NT2/D1 (cell line): ENCODE measurements around the gene CPEB4.

ENCODE experiments used
- DNase-seq: peaks from one replicate; pipeline ENCODE4 v3.0.0-alpha.2; 2011; ENCODE audit warnings: low read depth, low spot score
- H3K27me3 ChIP-seq: 2 replicates; pipeline ENCODE4 v1.6.0; 2011; ENCODE audit warnings: mild to moderate bottlenecking; ENCODE audit not compliant: insufficient read length, insufficient read depth
- H3K36me3 ChIP-seq: 2 replicates; pipeline ENCODE4 v1.6.1; 2011; ENCODE audit warnings: mild to moderate bottlenecking, low read length, mixed read lengths; ENCODE audit not compliant: insufficient read depth, insufficient read length
- H3K4me1 ChIP-seq: 2 replicates; pipeline ENCODE4 v1.5.1; 2011; ENCODE audit not compliant: insufficient read depth, insufficient read length
- H3K4me3 ChIP-seq: 2 replicates; pipeline ENCODE4 v1.5.1; 2011; ENCODE audit warnings: low read depth; ENCODE audit not compliant: insufficient read length
- H3K9ac ChIP-seq: 2 replicates; pipeline ENCODE4 v1.6.0; 2011; ENCODE audit warnings: low read depth; ENCODE audit not compliant: insufficient read length
- H3K9me3 ChIP-seq: 2 replicates; pipeline ENCODE4 v1.5.1; 2011; ENCODE audit warnings: mild to moderate bottlenecking, low read length; ENCODE audit not compliant: insufficient read depth
- SUZ12 ChIP-seq: IDR thresholded peaks from 2 replicates; pipeline ENCODE4 v1.6.1; 2011; ENCODE audit not compliant: insufficient read length, insufficient read depth; ENCODE audit errors: extremely low read depth
- YY1 ChIP-seq: IDR thresholded peaks from 2 replicates; pipeline ENCODE4 v1.6.1; 2011; ENCODE audit not compliant: insufficient read length, insufficient read depth
- ZNF274 ChIP-seq: IDR thresholded peaks from 2 replicates; pipeline ENCODE4 v1.6.1; 2011; ENCODE audit warnings: mild to moderate bottlenecking, low read depth, low read length

Gene CPEB4

GRCh38 chr5:173917788-173918786 is 29.9 kb downstream of the CPEB4 start:
- Histone ChIP-seq H3K4me3 (peak overlapping the region; percentile 49), H3K4me1 (no peaks in the 10 kb centered on the region), H3K27me3 (no peaks in the 10 kb centered on the region), H3K9ac (peak overlapping the region; percentile 77), H3K9me3 (no peaks in the 10 kb centered on the region), H3K36me3 (peaks cover 12% of the 10 kb centered on the region)
- DNase-seq = peak; percentile 63
- TF ChIP-seq SUZ12 (no peak), ZNF274 (no peak), YY1 (no peak)

GRCh38 chr5:173919443-173919842 is 31.3 kb downstream of the CPEB4 start:
- H3K9me3 ChIP-seq = no peaks in the 10 kb centered on the region
- no peak overlapping the region for H3K9ac ChIP-seq
- DNase-seq = no peak
- no peak overlapping the region for H3K4me3 ChIP-seq
- H3K4me1 ChIP-seq = no peaks in the 10 kb centered on the region
- no peaks in the 10 kb centered on the region for H3K27me3 ChIP-seq
- no peak for TF ChIP-seq ZNF274
- TF ChIP-seq YY1 = no peak
- no peak for TF ChIP-seq SUZ12
- H3K36me3 ChIP-seq = peaks cover 12% of the 10 kb centered on the region

- DNase-seq = no peak
- Histone ChIP-seq H3K9ac (no peak overlapping the region), H3K9me3 (no peaks in the 10 kb centered on the region), H3K36me3 (peaks cover 12% of the 10 kb centered on the region), H3K4me3 (no peak overlapping the region), H3K4me1 (no peaks in the 10 kb centered on the region), H3K27me3 (no peaks in the 10 kb centered on the region)
- TF ChIP-seq ZNF274 (no peak), SUZ12 (no peak), YY1 (no peak)
Observed at GRCh38 chr5:173920024-173920753, 32.0 kb downstream of the CPEB4 start.

- no peaks in the 10 kb centered on the region for H3K4me1 ChIP-seq
Observed at GRCh38 chr5:173920866-173921555, 32.9 kb downstream of the CPEB4 start.

GRCh38 chr5:173922527-173922926 is 34.4 kb downstream of the CPEB4 start:
- no peaks in the 10 kb centered on the region for H3K4me1 ChIP-seq

More at GRCh38 chr5:173920866-173921555, 32.9 kb downstream of the CPEB4 start:
- no peak for TF ChIP-seq SUZ12
- no peak for TF ChIP-seq YY1
- no peak for TF ChIP-seq ZNF274
- Histone ChIP-seq H3K4me3 (no peak overlapping the region), H3K27me3 (no peaks in the 10 kb centered on the region), H3K9ac (no peak overlapping the region), H3K9me3 (no peaks in the 10 kb centered on the region), H3K36me3 (peaks cover 12% of the 10 kb centered on the region)
- no peak for DNase-seq

DNA sequence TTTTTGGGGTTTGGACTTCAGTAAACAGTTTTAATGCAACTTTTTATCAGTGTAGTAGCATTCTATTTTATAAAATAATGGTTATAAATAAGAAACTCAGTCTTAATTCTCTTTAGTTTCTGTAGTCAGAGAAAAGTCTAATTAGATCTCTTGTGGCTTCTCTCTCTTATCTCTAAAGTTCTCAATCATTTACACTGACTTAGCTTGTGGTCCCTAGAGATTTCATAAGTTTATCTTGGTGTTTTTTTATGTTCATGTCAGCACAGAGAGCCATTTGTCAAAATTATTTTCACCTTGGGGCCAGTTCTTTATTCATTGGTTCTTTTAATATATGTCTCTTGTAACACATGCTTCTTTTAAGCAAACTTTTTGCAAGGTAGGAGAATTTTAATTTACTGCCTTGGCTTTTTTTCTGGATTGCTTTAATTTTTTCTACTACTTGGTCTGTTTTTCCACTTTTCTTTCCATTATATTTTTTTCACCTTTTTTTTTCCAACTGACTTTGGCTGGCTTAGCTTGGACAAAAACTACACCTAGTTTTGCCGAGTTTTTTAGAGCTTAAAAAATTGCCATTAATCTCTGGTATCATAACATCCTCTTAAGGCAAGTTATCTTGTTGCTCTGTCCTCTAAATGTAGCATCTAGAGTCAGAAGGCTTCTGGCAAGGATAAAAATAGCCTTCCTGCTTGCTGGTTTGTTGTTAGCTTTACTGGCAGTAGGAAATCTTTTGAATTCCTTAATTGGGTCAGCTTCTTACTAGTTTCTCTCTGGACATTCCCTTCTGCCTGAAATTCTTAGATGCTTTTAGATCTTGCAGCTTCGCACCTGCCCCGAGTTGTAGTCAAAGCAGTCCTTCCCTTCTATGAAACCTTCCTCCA is 35.3 kb downstream of the CPEB4 start:
- no peak overlapping the region for H3K4me3 ChIP-seq
- no peaks in the 10 kb centered on the region for H3K27me3 ChIP-seq
- H3K9ac ChIP-seq = no peak overlapping the region
- H3K9me3 ChIP-seq = no peaks in the 10 kb centered on the region
- TF ChIP-seq ZNF274 (no peak), YY1 (no peak), SUZ12 (no peak)
- no peaks in the 10 kb centered on the region for H3K4me1 ChIP-seq
- H3K36me3 ChIP-seq = peaks cover 12% of the 10 kb centered on the region
- no peak for DNase-seq

More at GRCh38 chr5:173922527-173922926, 34.4 kb downstream of the CPEB4 start:
- Histone ChIP-seq H3K27me3 (no peaks in the 10 kb centered on the region), H3K4me3 (no peak overlapping the region), H3K9me3 (no peaks in the 10 kb centered on the region), H3K9ac (no peak overlapping the region), H3K36me3 (peaks cover 12% of the 10 kb centered on the region)
- TF ChIP-seq YY1 (no peak), ZNF274 (no peak), SUZ12 (no peak)
- no peak for DNase-seq
